Tibial artery (tissue), 4 donors: ENCODE results near the gene UBAP2L.

Source experiments
- DNase-seq, 2 donors: peaks; one replicate each; pipeline ENCODE4 v3.0.0-alpha.2; 2019
- H3K27ac ChIP-seq, 2 donors: fragments of 200-600 bp; sonication (generic) in 1 of 2; 1 replicate in 1 of 2; 2 replicates in 1 of 2; pipeline ENCODE4 v1.5.1; 2018 to 2019; ENCODE audit warnings: mild to moderate bottlenecking in 1 of 2
- H3K27me3 ChIP-seq, 2 donors: fragments of 200-600 bp; sonication (generic) in 1 of 2; one replicate each; pipeline versions ENCODE4 v1.5.1 to v1.6.0; 2016 to 2019
- H3K36me3 ChIP-seq, 3 donors: fragments of 200-600 bp; sonication (generic) in 2 of 3; one replicate each; pipeline ENCODE4 v1.5.1; 2016 to 2019; ENCODE audit warnings: mild to moderate bottlenecking in 2 of 3
- H3K4me1 ChIP-seq, 4 donors: fragments of 200-600 bp; sonication (generic) in 2 of 4; 1 replicate in 3 of 4; 2 replicates in 1 of 4; pipeline ENCODE4 v1.5.1; 2016 to 2019
- H3K4me3 ChIP-seq, 2 donors: fragments of 200-600 bp; sonication (generic) in 1 of 2; 1 replicate in 1 of 2; 2 replicates in 1 of 2; pipeline ENCODE4 v1.5.1; 2018 to 2019; ENCODE audit warnings: mild to moderate bottlenecking in 2 of 2
- H3K9me3 ChIP-seq, 3 donors: fragments of 200-600 bp; sonication (generic) in 1 of 3; one replicate each; pipeline ENCODE4 v1.5.1; 2016 to 2019
- intact Hi-C: fragments of 100-400 bp; cut with DNase I; formaldehyde crosslinking; loops from one replicate; pipeline ENCODE4 v1.15.0; 2023; ENCODE audit warnings: low total_unique reads
- TF ChIP-seq, protein P1 (sequence below), 2 experiments: fragments of 200-600 bp in 1 of 2; fragments of 450-650 bp in 1 of 2; IDR thresholded peaks; one replicate each; pipeline ENCODE4 v1.5.1; 2017 to 2019; ENCODE audit warnings: antibody characterized with exemption in 2 of 2, mild to moderate bottlenecking in 1 of 2, moderate library complexity in 1 of 2

Gene UBAP2L

DNA sequence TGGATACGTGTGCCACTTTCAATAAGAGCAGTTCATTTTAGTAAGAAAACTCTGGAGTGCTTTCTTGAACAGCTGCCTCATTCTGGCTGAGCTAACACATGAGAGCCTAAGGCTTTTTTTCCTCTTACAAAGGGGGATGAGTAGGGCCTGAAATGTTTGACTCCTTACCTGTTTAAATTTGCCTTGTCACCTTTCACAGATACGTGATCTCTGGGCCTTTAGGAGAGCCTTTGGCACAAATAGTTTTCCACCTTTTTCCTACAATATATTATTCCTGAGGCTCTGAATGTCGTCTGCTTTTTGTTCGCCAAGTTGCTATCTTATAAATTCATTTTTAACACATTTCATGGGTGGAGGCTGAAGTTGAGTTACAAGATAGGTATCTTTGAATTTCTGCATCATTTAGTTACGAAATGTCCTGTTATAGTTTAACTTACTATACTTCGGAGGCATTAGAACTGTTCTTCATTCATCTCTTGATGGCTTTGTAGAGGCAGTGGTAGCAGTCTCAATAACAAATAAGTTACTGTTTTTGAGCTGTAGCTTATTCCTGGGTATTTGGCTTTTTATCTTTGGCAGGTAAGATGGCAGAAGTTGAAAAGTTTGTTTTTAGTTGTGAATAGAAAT, 17.2 kb downstream of the UBAP2L start:
- no peak for DNase-seq
- TF ChIP-seq, protein P1, sequence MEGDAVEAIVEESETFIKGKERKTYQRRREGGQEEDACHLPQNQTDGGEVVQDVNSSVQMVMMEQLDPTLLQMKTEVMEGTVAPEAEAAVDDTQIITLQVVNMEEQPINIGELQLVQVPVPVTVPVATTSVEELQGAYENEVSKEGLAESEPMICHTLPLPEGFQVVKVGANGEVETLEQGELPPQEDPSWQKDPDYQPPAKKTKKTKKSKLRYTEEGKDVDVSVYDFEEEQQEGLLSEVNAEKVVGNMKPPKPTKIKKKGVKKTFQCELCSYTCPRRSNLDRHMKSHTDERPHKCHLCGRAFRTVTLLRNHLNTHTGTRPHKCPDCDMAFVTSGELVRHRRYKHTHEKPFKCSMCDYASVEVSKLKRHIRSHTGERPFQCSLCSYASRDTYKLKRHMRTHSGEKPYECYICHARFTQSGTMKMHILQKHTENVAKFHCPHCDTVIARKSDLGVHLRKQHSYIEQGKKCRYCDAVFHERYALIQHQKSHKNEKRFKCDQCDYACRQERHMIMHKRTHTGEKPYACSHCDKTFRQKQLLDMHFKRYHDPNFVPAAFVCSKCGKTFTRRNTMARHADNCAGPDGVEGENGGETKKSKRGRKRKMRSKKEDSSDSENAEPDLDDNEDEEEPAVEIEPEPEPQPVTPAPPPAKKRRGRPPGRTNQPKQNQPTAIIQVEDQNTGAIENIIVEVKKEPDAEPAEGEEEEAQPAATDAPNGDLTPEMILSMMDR (IDR thresholded peaks at IDR 0.05): no peak

DNA sequence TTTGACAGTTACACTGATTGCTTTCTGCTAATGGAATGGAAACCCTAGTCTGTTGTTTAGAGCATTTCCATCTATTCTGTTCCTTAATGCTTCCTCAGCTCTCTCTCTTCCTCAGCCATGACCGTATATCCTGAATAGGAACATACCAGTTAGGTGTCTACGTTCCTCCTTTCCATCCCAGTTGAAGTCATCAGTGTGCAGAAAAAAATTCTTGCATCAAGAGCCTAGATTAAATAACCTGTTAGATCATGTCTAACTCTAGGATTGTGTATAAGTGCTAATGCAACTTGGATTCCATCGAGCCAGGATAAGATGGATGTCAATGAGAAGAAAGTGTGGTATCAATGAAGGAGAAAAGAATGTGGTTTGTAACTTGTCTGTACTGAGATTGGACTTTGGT, 18.7 kb downstream of the UBAP2L start:
- H3K27me3 ChIP-seq: no peaks in the 10 kb centered on the region
- no peaks in the 10 kb centered on the region for H3K4me1 ChIP-seq
- intact Hi-C loops: no loop called here
- no peak overlapping the region for H3K27ac ChIP-seq
- no peak overlapping the region for H3K4me3 ChIP-seq
- TF ChIP-seq, protein P1 (IDR thresholded peaks at IDR 0.05): no peak
- peaks cover 63 to 100% (median 93%) of the 10 kb centered on the region in 3 donors for H3K36me3 ChIP-seq
- no peak for DNase-seq
- H3K9me3 ChIP-seq: no peaks in the 10 kb centered on the region

More for the DNA sequence above, 17.2 kb downstream of the UBAP2L start:
- Histone ChIP-seq H3K4me3 (no peak overlapping the region), H3K27ac (no peak overlapping the region), H3K9me3 (no peaks in the 10 kb centered on the region), H3K4me1 (no peaks in the 10 kb centered on the region), H3K27me3 (no peaks in the 10 kb centered on the region), H3K36me3 (peaks cover 63 to 100% (median 92%) of the 10 kb centered on the region in 3 donors)
- intact Hi-C loops: no loop called here

DNA sequence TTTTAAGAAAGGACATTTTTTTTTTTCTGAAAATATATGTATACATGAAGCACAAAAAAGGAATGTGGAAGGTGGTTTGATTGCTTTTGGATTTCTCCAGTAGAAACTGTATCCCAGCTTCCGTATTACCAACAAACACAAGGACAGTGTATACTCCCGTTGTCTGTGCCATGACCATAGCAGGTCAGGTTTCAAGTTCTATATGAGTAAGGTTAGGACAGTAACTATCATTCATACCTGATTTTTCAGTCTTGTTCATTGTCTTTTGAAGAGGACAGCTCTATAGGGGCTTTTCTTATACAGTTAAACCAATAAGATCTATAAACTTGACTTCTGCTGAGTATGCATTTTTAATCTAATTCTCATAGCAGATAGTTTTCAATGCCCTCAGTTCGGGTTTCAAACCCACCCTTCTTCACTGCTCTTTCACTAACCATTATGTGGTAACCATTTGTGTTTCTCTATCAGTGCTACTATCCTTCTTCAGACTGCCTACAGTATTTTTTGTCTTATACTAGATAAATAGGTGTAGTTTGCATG, 19.6 kb downstream of the UBAP2L start:
- Histone ChIP-seq H3K9me3 (no peaks in the 10 kb centered on the region), H3K27me3 (no peaks in the 10 kb centered on the region), H3K4me1 (no peaks in the 10 kb centered on the region), H3K36me3 (peaks cover 62 to 100% (median 93%) of the 10 kb centered on the region in 3 donors), H3K27ac (no peak overlapping the region), H3K4me3 (no peak overlapping the region)
- no peak for DNase-seq
- intact Hi-C loops: no loop called here
- TF ChIP-seq, protein P1 (IDR thresholded peaks at IDR 0.05): no peak

GRCh38 chr1:154241703-154242351, 21.1 kb downstream of the UBAP2L start:
- Histone ChIP-seq H3K4me1 (no peaks in the 10 kb centered on the region), H3K36me3 (peaks cover 62 to 100% (median 93%) of the 10 kb centered on the region in 3 donors), H3K27me3 (no peaks in the 10 kb centered on the region), H3K9me3 (no peaks in the 10 kb centered on the region), H3K4me3 (no peak overlapping the region), H3K27ac (no peak overlapping the region)
- intact Hi-C loops: no loop called here
- TF ChIP-seq, protein P1 (IDR thresholded peaks at IDR 0.05): no peak
- DNase-seq: no peak

DNA sequence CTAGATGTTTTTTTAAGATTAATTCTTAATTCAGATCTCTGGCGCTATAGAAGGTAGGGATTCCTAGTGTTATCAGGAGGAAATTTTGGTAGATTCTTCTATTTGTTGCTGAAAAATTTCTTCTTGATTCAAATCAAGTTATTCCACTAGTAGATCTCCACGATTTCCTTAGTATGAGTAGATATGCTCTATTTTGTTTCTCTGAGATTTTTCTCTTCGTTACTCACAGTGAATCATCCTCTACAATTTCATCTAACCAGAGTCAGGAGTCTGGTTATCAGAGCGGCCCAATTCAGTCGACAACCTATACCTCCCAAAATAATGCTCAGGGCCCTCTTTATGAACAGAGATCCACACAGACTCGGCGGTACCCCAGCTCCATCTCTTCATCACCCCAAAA, 32.9 kb downstream of the UBAP2L start:
- no peaks in the 10 kb centered on the region for H3K27me3 ChIP-seq
- H3K9me3 ChIP-seq: no peaks in the 10 kb centered on the region
- H3K4me1 ChIP-seq: no peaks in the 10 kb centered on the region
- peaks cover 99 to 100% (median 100%) of the 10 kb centered on the region in 3 donors for H3K36me3 ChIP-seq
- no peak overlapping the region for H3K4me3 ChIP-seq
- TF ChIP-seq, protein P1 (IDR thresholded peaks at IDR 0.05): no peak
- intact Hi-C loops: no loop called here
- no peak overlapping the region for H3K27ac ChIP-seq
- DNase-seq: no peak
